Small intestine (tissue), 16 donors: ENCODE data around the gene ZNF23. TPM values are rescaled to one million over a fixed set of nuclear protein-coding genes. Genes with fewer than 3 reads are reported as not detected.
"Not testable (repeated sequence)": the region's sequence is repeated elsewhere in the genome, so short reads cannot be mapped to it uniquely, and the experiment has no call there.

Experiments used
- DNase-seq, 2 donors: peaks; one replicate each; pipeline versions ENCODE4 v3.0.0 to v3.0.0-alpha.2; 2013
- FAIRE-seq: peaks from 2 replicates; lab custom pipeline; 2012; peaks lifted over from hg19 to GRCh38; lab: Jason Lieb, UNC
- H3K27ac ChIP-seq, 3 donors: one replicate each; pipeline ENCODE4 v1.5.1; 2013; ENCODE audit warnings: low read length in 2 of 3, mild to moderate bottlenecking in 2 of 3, control low read depth in 1 of 3, inconsistent platforms in 1 of 3, low read depth in 1 of 3, moderate library complexity in 1 of 3
- H3K27me3 ChIP-seq, 3 donors: one replicate each; pipeline ENCODE4 v1.6.1; 2013; ENCODE audit warnings: low read length in 3 of 3, inconsistent platforms in 1 of 3; ENCODE audit not compliant: control insufficient read depth in 3 of 3, insufficient read depth in 3 of 3
- H3K36me3 ChIP-seq, 3 donors: one replicate each; pipeline ENCODE4 v1.6.1; 2013; ENCODE audit warnings: low read length in 3 of 3, inconsistent platforms in 1 of 3, low read depth in 1 of 3, mild to moderate bottlenecking in 1 of 3, moderate library complexity in 1 of 3; ENCODE audit not compliant: control insufficient read depth in 3 of 3, insufficient read depth in 2 of 3
- H3K4me1 ChIP-seq, 3 donors: one replicate each; pipeline ENCODE4 v1.6.1; 2013; ENCODE audit warnings: low read length in 2 of 3, inconsistent platforms in 1 of 3, low read depth in 1 of 3, mild to moderate bottlenecking in 1 of 3, moderate library complexity in 1 of 3; ENCODE audit not compliant: control insufficient read depth in 3 of 3, insufficient read depth in 2 of 3
- H3K4me3 ChIP-seq, 3 donors: one replicate each; pipeline ENCODE4 v1.5.1; 2013; ENCODE audit warnings: low read length in 3 of 3, control low read depth in 1 of 3, inconsistent platforms in 1 of 3, low read depth in 1 of 3, mild to moderate bottlenecking in 1 of 3, moderate library complexity in 1 of 3
- H3K9me3 ChIP-seq, 2 donors: one replicate each; pipeline ENCODE4 v1.6.1; 2013; ENCODE audit warnings: low read depth in 1 of 2, low read length in 1 of 2; ENCODE audit not compliant: control insufficient read depth in 2 of 2, insufficient read depth in 1 of 2
- WGBS, 3 donors: extraction: QIAGEN DNeasy Blood & Tissue Kit; methylation state at CpG; one replicate each; pipeline ENCODE4 v1.1.7; 2013; 5-methylcytosine and 5-hydroxymethylcytosine counted together
- long read RNA-seq, 10 donors: transcript quantifications; one replicate each; lab custom pipeline, GENCODE V29; 2026
- polyA plus RNA-seq, 4 donors: library from polyadenylated mRNA; stranded (reverse) in 3 of 4; unstranded in 1 of 4; fragments of 200-250 nt in 3 of 4; fragments of 120-200 nt in 1 of 4; gene quantifications; one replicate each; pipeline versions ENCODE4 v1.2.1 to v1.2.3, GENCODE V29; 2013
- donor health status: healthy with polysubstance abuse.
- donor health status: control.
- donor health status: control.
- donor health status: Bipolar disorder and iron deficiency.
- donor health status: healthy.

The ZNF23 gene
- polyA plus RNA-seq: 10 to 100 TPM in 1 of 4 donors, 1 to 10 TPM in 3; 3.5 to 10.8 (median 4.9) TPM
- long read RNA-seq, donor 1: 0 reads
- long read RNA-seq, donor 2, full-length matches to known transcripts: 2 of 2 reads
- long read RNA-seq, donor 2, partial matches to known transcripts: 0 of 2 reads
- long read RNA-seq, donor 2, other reads (novel, unspliced or antisense): 0 of 2 reads
- long read RNA-seq, donor 3, full-length matches to known transcripts: 4 of 4 reads
- long read RNA-seq, donor 3, partial matches to known transcripts: 0 of 4 reads
- long read RNA-seq, donor 3, other reads (novel, unspliced or antisense): 0 of 4 reads
- long read RNA-seq, donor 4, full-length matches to known transcripts: 1 of 1 reads
- long read RNA-seq, donor 4, partial matches to known transcripts: 0 of 1 reads
- long read RNA-seq, donor 4, other reads (novel, unspliced or antisense): 0 of 1 reads
- long read RNA-seq, donor 5, full-length matches to known transcripts: 1 of 1 reads
- long read RNA-seq, donor 5, partial matches to known transcripts: 0 of 1 reads
- long read RNA-seq, donor 5, other reads (novel, unspliced or antisense): 0 of 1 reads
- long read RNA-seq, donor 6, full-length matches to known transcripts: 2 of 2 reads
- long read RNA-seq, donor 6, partial matches to known transcripts: 0 of 2 reads
- long read RNA-seq, donor 6, other reads (novel, unspliced or antisense): 0 of 2 reads
- long read RNA-seq, donor 7, full-length matches to known transcripts: 5 of 5 reads
- long read RNA-seq, donor 7, partial matches to known transcripts: 0 of 5 reads
- long read RNA-seq, donor 7, other reads (novel, unspliced or antisense): 0 of 5 reads
- long read RNA-seq, donor 8, full-length matches to known transcripts: 3 of 3 reads
- long read RNA-seq, donor 8, partial matches to known transcripts: 0 of 3 reads
- long read RNA-seq, donor 8, other reads (novel, unspliced or antisense): 0 of 3 reads
- long read RNA-seq, donor 9, full-length matches to known transcripts: 1 of 1 reads
- long read RNA-seq, donor 9, partial matches to known transcripts: 0 of 1 reads
- long read RNA-seq, donor 9, other reads (novel, unspliced or antisense): 0 of 1 reads
- long read RNA-seq, donor 10, full-length matches to known transcripts: 8 of 8 reads
- long read RNA-seq, donor 10, partial matches to known transcripts: 0 of 8 reads
- long read RNA-seq, donor 10, other reads (novel, unspliced or antisense): 0 of 8 reads

DNA sequence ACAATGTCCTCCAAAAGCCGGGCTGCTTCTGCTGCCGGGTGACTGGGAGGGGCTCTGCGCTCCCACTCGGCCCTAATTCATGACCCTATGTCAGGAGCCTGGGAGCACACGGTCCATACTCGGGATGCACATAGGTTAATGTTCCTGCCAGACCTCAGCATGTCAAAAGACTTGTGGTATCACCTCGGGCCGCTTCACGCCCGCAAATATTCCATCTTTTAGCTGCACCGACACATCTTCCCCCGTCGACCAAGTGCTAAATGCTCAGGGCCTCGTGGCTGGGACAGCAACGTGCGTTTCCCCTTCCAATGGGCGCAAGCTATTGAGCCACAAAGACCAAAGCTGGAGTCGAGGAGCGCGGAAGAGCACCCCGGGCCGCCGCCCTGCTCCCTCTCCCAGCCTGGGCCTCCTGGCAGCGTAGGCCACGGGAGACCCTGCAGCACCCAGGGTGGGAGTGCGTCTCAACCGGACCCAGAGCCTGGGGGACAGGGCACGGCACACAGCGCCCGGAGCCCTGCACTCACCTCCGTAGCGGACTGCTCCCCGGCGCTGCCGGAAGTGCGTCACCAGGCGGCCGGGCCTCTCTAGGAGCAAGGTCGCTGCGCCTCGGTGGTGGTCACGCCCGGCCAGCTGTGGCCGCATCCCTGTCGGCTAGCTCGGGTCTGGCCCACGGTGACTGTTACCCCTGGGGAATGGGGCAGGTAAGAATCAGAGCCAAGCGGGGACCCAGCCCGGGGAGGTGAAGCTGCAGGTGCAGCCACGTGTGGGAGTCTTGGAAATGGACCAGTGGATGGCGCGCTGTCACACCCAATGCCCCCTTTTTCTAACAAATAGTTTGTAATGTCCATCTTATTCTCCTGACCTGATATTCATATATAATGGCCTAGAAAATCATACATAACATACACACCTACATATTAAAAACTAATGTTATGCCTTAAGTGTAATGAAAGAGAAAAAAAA, at the start of gene ZNF23:
ZNF23 (minus strand) TSS at position 562 of the 963 bp plus-strand sequence. CDS start 5,451 bp downstream, outside the sequence.
- 0 to 1% (median 0%) methylated on average over 51 to 52 of the region's 52 CpGs for WGBS, 3 donors
- no peaks in the 10 kb centered on the region for H3K27me3 ChIP-seq
- FAIRE-seq (no peak), DNase-seq (peak; percentile 81 to 91)
- H3K36me3 ChIP-seq: peaks cover 0 to 2% (median 0%) of the 10 kb centered on the region in 3 donors
- H3K9me3 ChIP-seq: no peaks in the 10 kb centered on the region
- peak within 1 kb of the TSS; percentile 53 to 92 (median 77) for H3K4me3 ChIP-seq
- no peaks in the 10 kb centered on the region for H3K4me1 ChIP-seq
- H3K27ac ChIP-seq: peak within 1 kb of the TSS; percentile 58 to 94 (median 69)

DNA sequence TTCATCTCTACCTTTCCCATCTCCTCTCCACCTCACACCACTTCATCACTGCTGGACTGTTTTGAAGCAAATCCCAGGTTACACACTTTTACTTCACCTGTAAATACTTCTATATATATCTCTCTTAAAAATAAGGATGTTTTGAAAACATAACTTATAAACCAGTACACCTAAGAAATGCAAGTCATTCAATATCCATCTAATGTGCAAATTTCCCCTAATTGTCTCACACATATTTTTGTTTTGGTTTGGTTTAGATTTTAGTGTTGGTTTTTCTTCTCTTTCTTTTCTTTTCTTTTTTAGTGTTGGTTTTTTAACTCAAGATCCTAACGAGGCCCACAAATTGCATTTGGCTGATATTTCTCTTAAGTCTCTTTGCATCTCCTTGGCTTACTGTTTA, 45.0 kb upstream of the ZNF23 start:
- Histone ChIP-seq H3K9me3 (no peaks in the 10 kb centered on the region), H3K4me3 (no peak overlapping the region), H3K27ac (no peak overlapping the region), H3K27me3 (no peaks in the 10 kb centered on the region), H3K4me1 (no peaks in the 10 kb centered on the region), H3K36me3 (no peaks in the 10 kb centered on the region)
- FAIRE-seq (no peak), DNase-seq (no peak)
- 45 to 72% (median 60%) methylated on average over 1 of the region's 1 CpG for WGBS, 3 donors

DNA sequence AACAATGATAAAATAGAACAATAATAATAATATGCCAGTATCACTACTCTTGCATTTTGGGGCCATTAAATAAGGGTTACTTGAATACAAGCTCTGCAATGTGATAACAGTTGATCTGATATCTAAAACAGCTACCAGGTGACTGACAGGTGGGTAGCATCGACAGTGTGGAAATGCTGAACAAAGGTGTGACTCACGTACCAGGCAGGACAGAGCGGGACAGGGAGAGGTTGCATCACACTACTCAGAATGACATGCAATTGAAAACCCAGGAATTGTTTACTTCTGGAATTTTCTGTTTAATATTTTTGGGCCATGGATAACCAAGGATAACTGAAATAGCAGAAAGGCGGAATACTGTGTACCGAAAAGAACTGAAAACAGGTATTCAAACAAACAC, 42.9 kb upstream of the ZNF23 start:
- Histone ChIP-seq H3K27ac (no peak overlapping the region), H3K36me3 (no peaks in the 10 kb centered on the region), H3K27me3 (peaks cover 0 to 6% (median 0%) of the 10 kb centered on the region in 3 donors), H3K4me1 (no peaks in the 10 kb centered on the region), H3K4me3 (no peak overlapping the region), H3K9me3 (no peaks in the 10 kb centered on the region)
- DNase-seq (no peak), FAIRE-seq (no peak)
- 85 to 93% (median 86%) methylated on average over 5 of the region's 5 CpGs for WGBS, 3 donors

DNA sequence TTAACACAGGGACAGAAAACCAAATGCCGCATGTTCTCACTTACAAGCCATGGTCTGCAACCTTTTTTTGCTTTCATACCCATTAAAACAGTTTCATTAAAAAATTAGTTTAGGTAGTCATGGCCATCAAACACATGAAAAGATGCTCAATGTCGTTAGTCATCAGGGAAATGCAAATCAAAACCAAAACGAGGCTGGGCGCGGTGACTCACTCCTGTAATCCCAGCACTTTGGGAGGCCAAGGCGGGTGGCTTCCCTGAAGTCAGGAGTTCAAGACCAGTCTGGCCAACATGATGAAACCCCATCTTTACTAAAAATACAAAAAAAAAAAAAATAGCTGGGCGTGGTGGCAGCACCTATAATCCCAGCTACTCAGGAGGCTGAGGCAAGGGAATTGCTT, 42.0 kb upstream of the ZNF23 start:
- not testable (repeated sequence) for H3K27me3 ChIP-seq, FAIRE-seq, DNase-seq, H3K27ac ChIP-seq, H3K9me3 ChIP-seq, H3K4me1 ChIP-seq, H3K36me3 ChIP-seq, H3K4me3 ChIP-seq
- WGBS, 3 donors: 75 to 76% (median 76%) methylated on average over 7 of the region's 7 CpGs

DNA sequence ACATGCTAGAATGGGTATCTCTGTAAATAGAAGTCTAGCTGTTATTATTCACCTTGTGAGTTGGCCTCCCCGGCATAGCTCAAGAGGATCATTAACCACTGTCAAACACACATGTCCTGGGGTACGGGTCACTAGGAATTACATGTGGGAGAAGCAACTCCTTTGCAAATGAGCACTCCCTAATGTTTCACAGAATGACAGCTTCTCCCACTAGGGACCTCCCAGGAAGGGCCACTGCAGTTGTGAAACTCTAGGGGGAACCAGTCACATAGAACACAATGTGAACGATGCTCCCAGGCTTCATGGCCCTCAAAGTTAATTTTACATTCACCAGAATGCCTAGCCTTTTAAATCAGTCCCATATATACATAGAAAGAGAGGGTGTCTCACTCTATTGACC, 39.5 kb upstream of the ZNF23 start:
- DNase-seq (no peak), FAIRE-seq (no peak)
- Histone ChIP-seq H3K27ac (no peak overlapping the region), H3K4me3 (no peak overlapping the region), H3K9me3 (no peaks in the 10 kb centered on the region), H3K36me3 (no peaks in the 10 kb centered on the region), H3K27me3 (peaks cover 0 to 6% (median 0%) of the 10 kb centered on the region in 3 donors), H3K4me1 (no peaks in the 10 kb centered on the region)
- WGBS, 3 donors: 25 to 43% (median 43%) methylated on average over 3 of the region's 3 CpGs

DNA sequence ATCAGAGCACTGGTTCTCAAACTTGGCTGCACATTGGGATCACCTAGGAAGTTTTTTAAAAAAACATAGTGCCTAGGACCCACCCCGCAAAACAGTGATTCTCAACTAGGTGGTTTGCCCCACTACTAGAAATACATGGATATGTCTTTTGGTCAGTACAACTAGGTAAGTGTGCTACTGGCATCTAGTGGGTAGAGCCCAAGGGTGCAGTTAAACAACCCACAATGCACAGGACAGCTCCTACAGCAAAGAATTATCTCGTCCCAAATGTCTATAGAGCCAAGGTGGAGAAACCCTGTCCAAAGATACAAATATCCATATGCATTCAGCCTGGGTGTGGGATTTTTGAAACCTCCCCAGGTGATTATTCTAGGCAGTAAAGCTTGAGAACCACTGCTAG, 38.9 kb upstream of the ZNF23 start:
- no peak for FAIRE-seq
- Histone ChIP-seq H3K27ac (no peak overlapping the region), H3K4me1 (no peaks in the 10 kb centered on the region), H3K4me3 (no peak overlapping the region), H3K27me3 (peaks cover 0 to 6% (median 0%) of the 10 kb centered on the region in 3 donors), H3K9me3 (no peaks in the 10 kb centered on the region), H3K36me3 (no peaks in the 10 kb centered on the region)
- WGBS, 3 donors: 71 to 81% (median 72%) methylated on average over 2 of the region's 2 CpGs
- DNase-seq: no peak

DNA sequence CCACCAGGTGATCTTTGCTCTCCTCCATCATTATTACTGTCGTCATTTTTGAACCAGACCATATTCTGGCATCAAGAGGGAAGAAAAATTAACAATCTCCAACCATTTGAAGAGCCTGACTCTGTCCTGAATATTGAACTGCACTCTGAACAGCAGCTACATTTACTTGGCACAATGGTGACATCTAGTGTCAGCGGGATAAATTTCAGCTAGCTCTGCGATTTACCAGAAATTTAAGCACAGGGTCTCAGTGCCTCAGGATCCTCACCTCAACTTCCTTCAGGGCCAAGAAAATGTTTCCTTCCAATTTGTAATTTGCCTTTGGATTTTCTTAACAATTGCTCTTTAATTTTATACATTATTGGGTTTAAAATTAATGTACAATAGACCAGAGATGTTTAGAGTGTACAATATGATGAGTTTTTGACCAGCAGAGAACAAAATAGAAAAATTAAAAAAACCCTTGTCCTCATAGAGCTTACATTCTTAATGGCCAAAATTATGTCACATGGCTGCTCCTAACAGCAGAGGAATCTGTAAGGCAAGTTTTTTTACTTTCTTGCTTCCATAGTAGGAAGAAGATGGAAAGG, 37.8 kb upstream of the ZNF23 start:
- DNase-seq (peak; percentile 51 to 67), FAIRE-seq (no peak)
- Histone ChIP-seq H3K27ac (no peak overlapping the region), H3K36me3 (no peaks in the 10 kb centered on the region), H3K27me3 (peaks cover 0 to 6% (median 0%) of the 10 kb centered on the region in 3 donors), H3K9me3 (no peaks in the 10 kb centered on the region), H3K4me1 (no peaks in the 10 kb centered on the region), H3K4me3 (no peak overlapping the region)
- 0 to 1% (median 0%) methylated on average over 3 of the region's 3 CpGs for WGBS, 3 donors
